ENCODE measurements around the gene PARD3. TPM values are rescaled to one million over a fixed set of nuclear protein-coding genes. Genes with fewer than 3 reads are reported as not detected.

PARD3 gene
- total RNA-seq, 1 donor from 2014 or later: 26.0 TPM

- TF ChIP-seq CTCF (IDR thresholded peaks at IDR 0.05): no peak
- no peaks in the 10 kb centered on the region for H3K36me3 Mint-ChIP-seq (ENCODE audit: low read depth)
- no peak for DNase-seq (ENCODE audit: low spot score)
- no peaks in the 10 kb centered on the region for H3K9me3 Mint-ChIP-seq (ENCODE audit: low read depth)
- no peaks in the 10 kb centered on the region for H3K27me3 Mint-ChIP-seq (ENCODE audit: low read depth)
- no peak overlapping the region for H3K27ac Mint-ChIP-seq (ENCODE audit: unreplicated experiment)
- H3K4me1 Mint-ChIP-seq (ENCODE audit: low read depth): peaks cover 12% of the 10 kb centered on the region
- H3K4me3 Mint-ChIP-seq (ENCODE audit: unreplicated experiment): no peak overlapping the region
Measured at GRCh38 chr10:34629084-34629483, 186.0 kb downstream of the PARD3 start.

- Mint-ChIP-seq H3K27ac (ENCODE audit: unreplicated experiment) (peak overlapping the region; percentile 51), H3K9me3 (ENCODE audit: low read depth) (no peaks in the 10 kb centered on the region), H3K4me1 (ENCODE audit: low read depth) (peaks cover 11% of the 10 kb centered on the region), H3K36me3 (ENCODE audit: low read depth) (no peaks in the 10 kb centered on the region), H3K27me3 (ENCODE audit: low read depth) (no peaks in the 10 kb centered on the region), H3K4me3 (ENCODE audit: unreplicated experiment) (no peak overlapping the region)
- no peak for DNase-seq (ENCODE audit: low spot score)
- TF ChIP-seq CTCF (IDR thresholded peaks at IDR 0.05): no peak
Measured at GRCh38 chr10:34628174-34628796, 186.8 kb downstream of the PARD3 start.

- no peak for TF ChIP-seq CTCF (IDR thresholded peaks at IDR 0.05)
- no peak for DNase-seq (ENCODE audit: low spot score)
- Mint-ChIP-seq H3K4me1 (ENCODE audit: low read depth) (peaks cover 16% of the 10 kb centered on the region), H3K36me3 (ENCODE audit: low read depth) (no peaks in the 10 kb centered on the region), H3K27ac (ENCODE audit: unreplicated experiment) (no peak overlapping the region), H3K27me3 (ENCODE audit: low read depth) (no peaks in the 10 kb centered on the region), H3K4me3 (ENCODE audit: unreplicated experiment) (no peak overlapping the region), H3K9me3 (ENCODE audit: low read depth) (no peaks in the 10 kb centered on the region)
Measured at GRCh38 chr10:34627741-34628140, 187.4 kb downstream of the PARD3 start.

- H3K27ac Mint-ChIP-seq (ENCODE audit: unreplicated experiment): no peak overlapping the region
- H3K4me1 Mint-ChIP-seq (ENCODE audit: low read depth): peaks cover 19% of the 10 kb centered on the region
- H3K36me3 Mint-ChIP-seq (ENCODE audit: low read depth): no peaks in the 10 kb centered on the region
- no peak for DNase-seq (ENCODE audit: low spot score)
- no peaks in the 10 kb centered on the region for H3K27me3 Mint-ChIP-seq (ENCODE audit: low read depth)
- no peak overlapping the region for H3K4me3 Mint-ChIP-seq (ENCODE audit: unreplicated experiment)
- TF ChIP-seq CTCF (IDR thresholded peaks at IDR 0.05): no peak
- no peaks in the 10 kb centered on the region for H3K9me3 Mint-ChIP-seq (ENCODE audit: low read depth)
Measured at GRCh38 chr10:34627331-34627730, 187.8 kb downstream of the PARD3 start.

- no peak for TF ChIP-seq CTCF (IDR thresholded peaks at IDR 0.05)
- Mint-ChIP-seq H3K4me1 (ENCODE audit: low read depth) (peaks cover 22% of the 10 kb centered on the region), H3K27ac (ENCODE audit: unreplicated experiment) (no peak overlapping the region)
Measured at GRCh38 chr10:34626158-34626880, 188.8 kb downstream of the PARD3 start.

More at GRCh38 chr10:34626158-34626880, 188.8 kb downstream of the PARD3 start:
- H3K9me3 Mint-ChIP-seq (ENCODE audit: low read depth): no peaks in the 10 kb centered on the region
- no peak overlapping the region for H3K4me3 Mint-ChIP-seq (ENCODE audit: unreplicated experiment)
- no peak for DNase-seq (ENCODE audit: low spot score)
- no peaks in the 10 kb centered on the region for H3K36me3 Mint-ChIP-seq (ENCODE audit: low read depth)
- H3K27me3 Mint-ChIP-seq (ENCODE audit: low read depth): no peaks in the 10 kb centered on the region

All from chondrocyte (in vitro differentiated cells).